HG03175 (cell line): ENCODE measurements around the gene MAN2B2.
"Not testable (repeated sequence)": the region's sequence is repeated elsewhere in the genome, so short reads cannot be mapped to it uniquely, and the experiment has no call there.

ENCODE experiments used
- ATAC-seq: cut with Tn5 transposase; IDR thresholded peaks from one replicate; pipeline ENCODE4 v1.9.1; 2021; ENCODE audit warnings: mild to moderate bottlenecking, moderate library complexity; ENCODE audit not compliant: unreplicated experiment

MAN2B2 gene

GRCh38 chr4:6640292-6641163, 65.5 kb downstream of the MAN2B2 start, which contains the start of gene MRFAP1:
TSS of gene MRFAP1 (plus strand) at chr4:6640685. CDS start at chr4:6640863, 178 bp downstream.
- peak; percentile 85 for ATAC-seq

DNA sequence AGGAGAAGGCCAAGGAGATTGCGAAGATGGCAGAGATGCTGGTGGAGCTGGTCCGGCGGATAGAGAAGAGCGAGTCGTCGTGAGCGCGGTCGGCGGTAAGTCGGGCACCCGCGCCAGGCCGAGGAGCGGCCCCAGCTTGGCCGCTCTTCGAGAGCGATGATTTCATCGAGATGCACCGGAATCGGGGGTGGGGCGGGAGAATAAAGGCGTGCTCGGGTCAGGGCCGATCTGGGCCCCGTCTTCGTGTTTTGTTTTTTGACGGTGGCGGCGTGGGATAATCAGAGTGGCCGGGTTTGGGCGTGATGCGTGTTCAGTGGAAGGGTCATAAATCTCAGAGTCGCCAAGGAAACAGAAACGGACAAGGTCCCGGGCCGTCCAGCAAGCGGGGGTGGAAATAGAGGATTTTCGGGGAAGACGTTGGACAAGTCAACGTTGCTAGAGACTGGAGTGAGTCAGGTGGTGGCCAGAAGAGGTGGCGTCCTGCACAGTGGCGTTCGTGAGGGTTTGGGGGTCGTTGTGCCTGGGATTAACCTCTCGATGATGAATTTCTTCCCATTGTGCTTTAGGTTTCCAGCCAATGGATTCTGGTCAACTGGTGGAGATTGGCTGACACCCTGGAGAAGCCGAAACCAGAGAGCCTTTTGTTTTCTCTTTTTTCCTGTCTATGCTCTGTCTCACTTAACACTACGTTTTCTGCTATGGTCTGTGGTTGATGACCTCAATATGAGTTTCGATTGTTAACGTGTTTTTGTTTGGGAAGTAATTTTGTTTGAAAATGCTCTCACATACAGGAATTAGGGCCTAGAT, 66.4 kb downstream of the MAN2B2 start:
- ATAC-seq, result peak; percentile 25

GRCh38 chr4:6641971-6642320, 67.0 kb downstream of the MAN2B2 start:
- no peak for ATAC-seq

- no peak for ATAC-seq
Measured at GRCh38 chr4:6643141-6643847, 68.3 kb downstream of the MAN2B2 start.

GRCh38 chr4:6644792-6645530, 70.0 kb downstream of the MAN2B2 start:
- ATAC-seq, result no peak

DNA sequence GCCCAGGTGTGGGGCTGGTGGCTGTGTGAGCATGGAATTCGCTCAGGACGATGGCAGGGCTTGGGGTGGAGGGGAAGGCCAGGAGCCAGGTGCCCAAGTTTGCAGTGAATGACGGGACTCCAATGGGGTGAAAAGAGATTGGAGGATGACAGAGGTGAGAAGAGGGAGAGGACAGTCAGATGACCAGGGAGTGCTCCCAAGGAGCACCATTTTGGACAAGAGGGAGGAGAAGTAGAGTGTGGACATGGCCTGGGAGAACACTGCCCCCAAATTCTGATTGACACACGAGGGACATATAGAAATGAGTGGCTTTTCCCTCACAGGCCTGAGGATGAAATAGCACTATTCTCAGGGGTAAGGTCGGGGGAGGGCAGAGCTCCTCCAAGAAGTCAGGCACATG, 72.2 kb downstream of the MAN2B2 start:
- no peak for ATAC-seq

GRCh38 chr4:6647582-6648230, 72.7 kb downstream of the MAN2B2 start:
- ATAC-seq, result no peak

- no peak for ATAC-seq
Measured at GRCh38 chr4:6649216-6649615, 74.2 kb downstream of the MAN2B2 start.

DNA sequence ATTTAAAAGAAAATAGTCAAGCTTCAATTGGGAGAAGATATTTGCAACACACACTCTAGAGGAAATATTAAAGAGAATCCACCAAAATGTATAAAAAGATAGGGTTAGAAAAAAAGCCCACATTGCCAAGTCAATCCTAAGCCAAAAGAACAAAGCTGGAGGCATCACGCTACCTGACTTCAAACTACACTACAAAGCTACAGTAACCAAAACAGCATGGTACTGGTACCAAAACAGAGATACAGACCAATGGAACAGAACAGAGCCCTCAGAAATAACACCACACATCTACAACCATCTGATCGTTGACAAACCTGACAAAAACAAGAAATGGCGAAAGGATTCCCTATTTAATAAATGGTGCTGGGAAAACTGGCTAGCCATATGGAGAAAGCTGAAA, 79.2 kb downstream of the MAN2B2 start:
- not testable (repeated sequence) for ATAC-seq

GRCh38 chr4:6655291-6655690, 80.3 kb downstream of the MAN2B2 start:
- ATAC-seq, result not testable (repeated sequence)

DNA sequence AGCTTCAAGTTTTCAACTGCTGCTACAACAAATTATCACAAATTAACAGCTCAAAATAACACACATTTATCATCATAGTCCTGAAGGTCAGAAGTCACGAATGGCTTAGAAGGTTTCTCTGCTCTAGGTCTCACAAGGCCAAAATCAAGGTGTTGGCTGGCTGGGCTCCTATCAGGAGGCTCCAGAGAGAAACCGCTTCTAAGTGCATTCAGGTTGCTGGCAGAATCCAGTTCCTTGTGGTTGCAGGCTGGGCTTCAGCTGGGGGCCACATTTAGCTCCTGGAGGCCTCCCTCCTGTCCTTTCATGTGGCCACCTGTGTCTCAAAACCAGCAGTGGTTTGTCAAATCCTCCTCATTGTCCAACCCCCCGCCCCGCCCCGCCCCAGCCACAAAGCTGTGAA, 80.9 kb downstream of the MAN2B2 start:
- no peak for ATAC-seq

DNA sequence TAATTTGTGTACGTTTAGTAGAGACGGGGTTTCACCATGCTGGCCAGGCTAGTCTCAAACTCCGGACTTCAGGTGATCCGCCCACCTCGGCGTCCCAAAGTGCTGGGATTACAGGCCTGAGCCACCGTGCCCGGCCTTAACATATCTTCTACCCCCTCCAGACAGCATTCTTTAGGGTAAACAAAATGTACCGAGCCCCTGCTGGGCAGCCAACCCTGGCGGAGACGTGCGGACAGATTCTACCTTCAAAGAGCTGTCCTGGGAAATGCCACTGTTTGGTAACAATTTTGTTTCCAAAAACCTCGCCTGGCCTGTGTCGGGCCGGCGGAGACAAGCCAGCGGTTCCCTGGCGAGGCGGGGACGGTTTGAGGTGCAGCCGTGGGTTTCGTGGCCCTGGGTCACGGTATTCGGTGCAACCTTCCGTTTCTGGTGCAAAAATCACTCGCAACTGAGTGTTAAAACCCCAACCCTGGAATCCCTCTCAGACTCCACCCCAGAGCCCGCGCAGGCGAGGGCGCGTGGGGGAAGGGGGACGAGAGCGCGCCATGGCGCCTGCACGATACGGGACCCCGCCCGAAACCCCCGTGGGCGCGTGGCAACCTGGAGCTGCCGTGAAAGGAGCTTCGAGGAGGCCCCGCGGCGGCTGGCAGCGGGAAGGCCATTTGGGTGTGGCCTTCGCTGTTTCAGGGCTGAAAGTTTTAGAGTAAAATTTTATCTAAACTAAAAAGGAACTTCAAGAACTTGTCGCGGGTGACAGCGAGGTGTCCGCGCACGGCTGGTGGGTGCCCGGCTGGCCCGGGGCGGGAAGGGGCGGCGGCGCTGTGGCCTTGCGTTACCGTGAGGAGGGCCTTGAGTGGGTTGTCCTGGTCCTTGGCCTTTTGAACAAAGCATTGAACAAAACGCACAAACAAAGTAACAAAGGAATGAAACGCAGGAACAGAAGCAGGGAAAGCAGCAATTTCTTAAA, 82.5 kb downstream of the MAN2B2 start:
- no peak for ATAC-seq

DNA sequence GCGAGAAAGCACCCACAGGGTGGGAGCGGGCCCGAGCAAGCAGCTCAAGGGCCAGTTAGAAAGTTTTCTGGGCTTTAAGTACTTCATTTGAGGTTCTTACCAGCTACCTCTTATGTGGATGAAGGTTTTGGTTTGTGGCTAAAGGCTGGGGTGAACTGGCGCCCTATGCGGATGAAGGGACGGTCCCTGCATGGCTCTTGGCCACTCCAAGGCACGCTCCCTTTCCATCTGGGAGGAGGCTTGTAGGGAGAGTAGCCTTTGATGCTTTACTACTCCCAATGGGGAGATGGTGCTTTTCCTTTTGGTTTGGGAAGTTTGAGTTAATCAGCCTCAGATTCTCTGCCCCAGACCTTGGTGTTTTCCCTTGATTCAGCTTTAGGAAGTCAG, 83.2 kb downstream of the MAN2B2 start:
- no peak for ATAC-seq

DNA sequence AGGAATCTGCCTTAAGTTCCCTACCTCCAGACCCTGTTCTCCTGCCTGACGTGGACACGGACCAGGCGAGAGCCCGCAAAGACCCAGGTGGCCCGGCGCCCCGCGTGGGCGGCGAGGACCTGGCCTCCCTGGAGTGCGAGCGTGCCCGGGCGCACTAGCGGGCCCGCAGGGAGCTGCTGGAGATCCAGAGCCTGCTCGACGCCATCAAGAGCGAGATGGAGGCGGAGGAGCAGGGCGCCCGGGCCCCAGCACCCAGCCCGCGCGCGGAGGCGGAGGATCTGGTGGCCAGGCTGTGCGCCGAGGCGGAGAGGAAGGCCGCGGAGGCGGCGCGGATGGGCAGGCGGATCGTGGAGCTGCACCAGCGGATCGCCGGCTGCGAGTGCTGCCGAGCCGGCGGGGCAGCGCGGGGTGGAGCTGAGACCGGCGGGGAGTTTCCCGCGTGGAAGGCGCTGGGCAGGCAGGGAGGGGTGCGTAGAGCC, 83.6 kb downstream of the MAN2B2 start:
- no peak for ATAC-seq

DNA sequence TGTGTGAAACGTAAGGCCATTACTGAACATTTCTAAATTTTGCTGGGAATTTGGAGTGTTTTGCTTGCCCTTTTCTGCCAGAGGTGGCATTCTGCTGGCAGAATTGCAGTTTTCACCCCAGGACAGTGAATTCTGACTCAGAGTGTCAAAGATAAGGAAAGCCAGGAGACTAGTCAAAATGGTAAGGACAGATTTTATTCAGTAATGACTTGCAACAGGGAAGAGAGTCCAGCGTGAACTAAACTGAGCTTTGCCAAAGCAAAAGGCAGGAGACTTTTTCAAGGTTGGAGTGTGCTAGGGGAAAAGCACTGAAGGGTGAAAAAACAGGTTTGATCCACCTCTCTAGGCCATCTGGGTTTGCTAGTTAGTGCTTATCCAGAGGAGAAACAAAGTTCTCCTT, 84.9 kb downstream of the MAN2B2 start:
- no peak for ATAC-seq

DNA sequence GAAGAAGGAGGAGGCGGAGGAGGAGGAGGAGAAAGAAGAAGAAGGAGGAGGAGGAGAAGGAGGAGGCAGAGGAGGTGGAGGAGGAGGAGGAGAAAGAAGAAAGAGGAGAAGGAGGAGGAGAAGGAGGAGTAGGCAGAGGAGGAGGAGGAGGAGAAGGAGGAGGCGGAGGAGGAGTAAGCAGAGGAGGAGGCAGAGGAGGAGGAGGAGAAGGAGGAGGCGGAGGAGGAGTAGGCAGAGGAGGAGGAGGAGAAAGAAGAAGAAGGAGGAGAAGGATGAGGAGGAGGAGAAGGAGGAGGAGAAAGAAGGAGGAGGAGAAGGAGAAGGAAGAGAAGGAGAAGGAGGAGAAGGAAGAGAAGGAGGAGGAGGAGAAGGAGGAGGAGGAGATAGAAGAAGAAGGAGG, 85.4 kb downstream of the MAN2B2 start:
- no peak for ATAC-seq

- no peak for ATAC-seq
Measured at GRCh38 chr4:6662591-6662990, 87.6 kb downstream of the MAN2B2 start.

DNA sequence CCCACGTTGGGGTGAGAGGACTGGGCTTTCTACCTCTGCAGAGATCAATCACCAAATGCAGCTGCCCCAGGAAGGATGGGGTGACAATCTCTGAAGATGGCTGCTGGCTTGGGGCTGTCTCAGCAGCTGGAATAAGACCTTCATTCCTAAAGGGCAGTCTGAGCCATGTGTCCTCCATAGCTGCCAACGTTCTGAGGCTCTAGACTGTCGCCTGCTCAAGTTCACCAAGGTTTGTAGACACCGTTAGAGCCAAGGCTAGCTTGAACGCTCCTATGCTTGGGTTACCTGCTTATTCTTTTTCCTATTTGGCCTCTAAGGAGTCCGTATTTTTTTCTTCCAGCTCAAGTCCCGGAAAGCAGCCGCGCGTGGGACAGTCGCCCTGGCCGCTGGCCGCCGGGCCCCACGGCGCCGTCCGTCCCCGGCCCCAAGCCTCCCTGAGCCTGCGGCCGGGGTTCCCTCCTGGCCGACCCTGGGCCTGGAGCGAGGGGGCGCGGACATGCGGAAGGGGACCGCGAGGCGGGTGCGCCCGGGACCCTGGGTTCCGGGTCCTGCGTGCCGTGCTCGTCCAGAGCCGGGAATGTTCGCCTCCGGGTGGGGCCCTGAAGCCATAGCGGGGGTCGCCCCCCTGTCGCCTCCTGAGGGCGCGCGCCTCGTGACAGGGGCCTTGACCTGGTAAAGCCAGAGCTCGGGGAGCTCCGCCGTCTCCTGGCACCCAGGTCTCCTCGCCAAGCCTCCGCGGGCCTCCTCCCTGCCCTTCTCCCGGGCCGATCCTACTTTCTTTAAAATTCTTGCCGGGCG, 88.8 kb downstream of the MAN2B2 start:
- no peak for ATAC-seq
